HG02759 (cell line): ENCODE results near the gene CLEC4F.
"Not testable (repeated sequence)": the region's sequence is repeated elsewhere in the genome, so short reads cannot be mapped to it uniquely, and the experiment has no call there.

Experiments
- ATAC-seq: cut with Tn5 transposase; IDR thresholded peaks from one replicate; pipeline ENCODE4 v1.9.1; 2021; ENCODE audit warnings: mild to moderate bottlenecking, moderate library complexity; ENCODE audit not compliant: unreplicated experiment

CLEC4F gene

DNA sequence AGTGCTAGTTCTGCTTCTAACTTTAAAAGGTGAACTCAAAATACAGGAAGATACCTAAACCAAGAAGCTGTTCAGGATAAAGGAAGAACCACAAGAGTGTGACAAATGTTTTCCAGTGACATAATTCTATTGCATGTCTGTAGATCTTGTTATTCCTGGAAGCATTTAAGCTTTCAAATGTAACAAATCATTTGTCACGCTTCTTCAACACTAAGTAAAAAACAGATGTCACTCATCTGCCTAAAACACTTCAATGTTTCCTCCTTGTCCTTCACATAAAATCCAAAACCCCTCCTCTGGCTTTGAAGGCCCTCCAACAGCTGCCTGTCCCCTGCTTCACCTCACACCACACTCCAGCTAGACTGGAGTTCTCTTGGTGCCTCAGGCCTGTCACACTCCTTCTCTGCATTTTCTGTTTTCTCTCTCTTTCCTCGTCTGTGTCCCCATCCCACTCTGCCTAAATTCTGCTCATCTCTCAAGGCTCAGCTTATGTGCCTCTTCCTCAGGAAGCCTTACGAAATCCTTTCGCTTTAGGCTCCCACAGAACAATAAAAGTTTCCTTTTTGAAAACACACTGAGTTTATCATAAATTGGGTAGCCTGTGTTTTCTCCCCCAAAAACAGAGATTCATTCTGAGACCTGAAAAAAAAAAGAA lies 6.4 kb upstream of the CLEC4F start:
- no peak for ATAC-seq

DNA sequence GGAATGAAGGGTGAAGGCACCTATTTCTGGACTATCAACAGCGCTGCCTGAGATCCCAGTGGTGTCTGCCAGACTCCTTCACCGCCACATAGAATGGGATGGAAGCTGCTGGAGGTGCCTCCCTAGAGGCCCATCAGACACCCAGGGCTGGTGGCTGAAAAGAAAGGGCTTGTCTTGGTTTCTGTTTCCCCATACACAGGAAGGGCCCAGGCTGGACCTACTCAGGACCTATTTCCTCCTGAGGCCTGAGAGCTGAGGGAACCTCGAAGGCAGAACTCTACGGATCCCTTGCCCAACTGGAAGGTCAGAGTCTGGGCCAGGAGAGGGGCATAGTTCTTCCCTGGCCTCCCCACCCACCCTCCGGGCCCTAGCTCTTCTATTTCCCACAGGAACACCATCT lies 2.9 kb upstream of the CLEC4F start:
- no peak for ATAC-seq

GRCh38 chr2:70822843-70823242 lies 2.4 kb upstream of the CLEC4F start:
- no peak for ATAC-seq

DNA sequence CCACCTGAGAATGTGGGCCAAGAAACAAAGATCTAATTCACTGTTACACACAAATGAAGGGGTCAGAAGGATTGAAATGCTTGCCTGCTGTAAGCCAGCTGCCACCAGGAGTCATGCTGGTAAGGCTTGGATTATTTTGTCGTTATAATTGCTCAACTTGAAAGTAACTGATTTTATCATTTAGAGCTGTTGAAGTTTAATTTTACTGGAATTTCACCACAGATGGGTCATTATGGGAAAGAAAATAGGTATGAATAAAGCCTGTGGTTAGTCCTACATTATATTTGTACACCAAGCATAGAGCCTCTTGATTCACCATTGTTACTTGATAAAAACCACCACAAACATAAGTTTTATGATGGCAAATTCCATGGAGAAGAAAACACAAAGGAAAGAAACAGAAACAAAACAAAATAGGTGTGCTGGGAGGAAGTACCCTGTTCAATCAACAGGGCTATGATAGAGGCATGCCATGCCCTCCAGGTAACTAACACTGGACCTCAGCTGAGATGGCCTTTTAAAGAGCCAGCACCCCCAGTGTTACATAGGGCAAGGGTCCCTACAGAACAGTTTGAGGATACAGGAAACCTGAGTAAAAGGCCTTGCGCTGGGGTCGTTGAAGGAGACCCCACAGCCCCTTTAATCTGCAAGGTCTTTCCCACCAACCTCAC lies 3.0 kb downstream of the CLEC4F start:
- no peak for ATAC-seq

DNA sequence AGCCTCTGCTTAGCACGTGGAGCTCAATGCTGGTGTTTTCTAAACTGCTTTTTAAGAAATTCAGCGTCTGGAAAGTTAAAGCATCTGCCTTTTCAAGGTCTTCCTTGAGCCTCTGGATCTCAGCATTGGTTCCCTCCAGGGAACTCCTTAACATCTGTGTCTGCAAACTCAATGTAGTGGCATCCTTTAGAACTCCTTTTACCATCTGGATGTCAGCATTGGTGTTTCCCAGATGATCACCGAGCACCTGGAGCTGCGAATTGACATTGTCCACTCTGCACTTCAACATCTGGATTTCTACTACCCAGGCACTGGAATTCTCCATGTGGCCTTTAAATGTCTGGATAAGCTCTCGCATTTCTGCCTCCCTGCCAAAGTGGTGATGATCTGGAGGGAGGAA lies 3.7 kb downstream of the CLEC4F start:
- no peak for ATAC-seq

DNA sequence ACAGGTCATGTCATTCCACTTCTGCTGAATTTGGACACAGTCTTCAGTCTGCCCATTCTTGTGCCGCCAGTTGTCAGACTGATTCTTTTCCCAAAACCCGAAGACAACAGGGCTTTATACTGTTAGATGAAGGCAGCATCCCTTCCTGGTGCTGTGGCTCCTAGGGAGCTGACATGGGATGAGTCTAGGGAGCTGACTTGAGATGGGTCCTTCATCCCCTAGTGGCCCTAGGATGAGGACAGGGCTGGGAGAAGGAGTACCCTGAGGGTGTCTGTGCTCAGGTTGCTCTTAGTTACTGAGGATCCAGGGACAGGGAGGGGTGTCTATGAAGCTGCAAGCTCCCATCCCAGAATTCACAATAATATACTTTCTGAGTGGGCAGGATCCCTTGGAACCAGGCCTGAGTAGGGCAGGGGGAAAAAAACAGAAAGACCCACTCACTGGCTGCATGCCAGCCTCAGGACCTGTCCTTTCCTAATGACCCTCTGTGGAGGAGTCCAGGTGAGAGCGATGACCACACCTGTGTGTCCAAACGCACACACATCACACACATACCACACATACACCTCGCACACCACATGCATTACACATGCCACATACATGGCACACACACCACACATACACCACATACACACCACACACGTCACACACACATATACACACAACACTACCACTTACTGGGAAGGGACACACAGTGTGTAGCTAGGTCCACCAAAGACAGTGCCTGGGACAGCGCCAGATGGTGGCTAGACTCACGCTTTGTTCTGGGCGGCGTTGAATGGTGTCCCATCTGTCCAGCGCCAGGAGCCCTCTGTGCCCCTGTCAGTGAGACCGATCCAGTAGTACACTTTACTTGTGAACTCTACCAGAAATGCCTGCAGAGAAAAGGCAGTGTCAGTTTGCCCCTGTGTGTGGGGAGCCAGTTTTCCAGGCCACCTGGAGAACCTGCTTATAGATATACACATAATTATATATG lies 11.1 kb downstream of the CLEC4F start:
- no peak for ATAC-seq

- ATAC-seq, result no peak
Observed at GRCh38 chr2:70807828-70808118, 12.6 kb downstream of the CLEC4F start.

DNA sequence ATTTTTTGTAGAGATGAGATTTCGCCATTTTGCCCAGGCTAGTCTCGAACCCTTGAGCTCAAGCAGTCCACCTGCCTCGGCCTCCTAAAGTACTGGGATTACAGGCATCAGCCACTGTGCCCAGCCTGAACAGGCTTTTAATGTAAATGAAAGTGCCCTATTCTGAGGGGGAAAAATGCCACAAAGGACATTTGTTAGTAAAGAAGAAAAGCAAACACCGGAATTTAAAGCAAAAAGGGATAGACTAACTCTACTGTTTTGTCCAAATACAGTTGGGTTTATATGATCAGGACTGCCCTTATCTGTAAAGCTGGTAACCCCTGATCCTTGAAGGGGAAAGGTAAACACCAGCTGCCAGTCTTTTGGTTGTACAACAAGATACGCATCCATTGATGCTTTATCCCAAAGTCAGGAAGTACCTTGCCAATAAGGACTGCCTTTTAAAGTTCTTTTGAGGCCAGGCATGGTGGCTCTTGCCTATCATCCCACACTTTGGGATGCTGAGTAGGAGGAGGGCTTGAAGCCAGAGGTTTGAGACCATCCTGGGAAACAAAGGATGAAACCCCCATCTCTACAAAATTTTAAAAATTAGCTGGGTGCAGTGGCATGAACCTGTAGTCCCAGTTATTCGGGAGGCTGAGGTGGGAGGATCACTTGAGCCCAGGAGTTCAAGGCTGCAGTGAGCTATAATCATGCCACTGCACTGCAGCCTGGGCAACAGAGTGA lies 13.1 kb downstream of the CLEC4F start:
- ATAC-seq, result no peak

DNA sequence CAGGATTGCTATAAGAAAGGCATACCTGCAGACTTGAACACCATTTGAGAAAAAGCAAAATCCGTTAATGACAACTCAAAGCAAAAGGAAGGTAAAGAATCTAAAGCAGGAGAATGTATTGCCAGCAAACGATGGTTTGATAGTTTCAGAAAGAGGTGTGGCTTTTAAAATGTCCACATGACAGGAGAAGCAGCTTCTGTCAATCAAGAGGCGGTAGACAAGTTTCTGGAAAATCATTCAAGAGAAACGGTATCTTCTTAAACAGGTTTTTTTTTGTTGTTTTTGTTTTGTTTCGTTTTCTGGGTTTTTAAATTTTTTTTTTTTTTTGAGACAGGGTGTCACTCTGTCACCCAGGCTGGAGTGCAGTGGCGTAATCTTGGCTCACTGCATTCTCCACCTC lies 13.8 kb downstream of the CLEC4F start:
- no peak for ATAC-seq

DNA sequence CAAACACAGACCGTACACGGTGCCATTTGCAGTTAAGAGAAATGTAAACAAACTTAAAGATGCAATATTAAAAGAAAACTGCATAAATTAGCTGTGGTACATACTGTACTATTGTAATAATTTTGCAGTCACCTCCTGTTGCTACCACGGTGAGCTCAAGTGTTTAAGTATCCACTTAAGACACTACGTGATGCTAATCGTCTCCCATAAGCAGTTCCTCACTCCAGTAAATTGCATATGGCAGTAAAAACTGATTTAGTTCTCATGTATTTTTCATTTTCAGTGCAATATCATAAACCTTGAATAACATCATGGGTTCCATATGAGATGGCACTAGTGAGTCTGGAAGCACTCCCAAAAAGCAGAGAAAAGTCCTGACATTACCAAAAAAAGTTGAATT lies 14.4 kb downstream of the CLEC4F start:
- ATAC-seq, result no peak

GRCh38 chr2:70801607-70802263 lies 18.7 kb downstream of the CLEC4F start:
- ATAC-seq, result no peak

- no peak for ATAC-seq
Observed at GRCh38 chr2:70799706-70800105, 20.7 kb downstream of the CLEC4F start.

GRCh38 chr2:70797996-70798395 lies 22.4 kb downstream of the CLEC4F start:
- ATAC-seq, result not testable (repeated sequence)

GRCh38 chr2:70797506-70797905 lies 22.9 kb downstream of the CLEC4F start:
- ATAC-seq, result no peak

DNA sequence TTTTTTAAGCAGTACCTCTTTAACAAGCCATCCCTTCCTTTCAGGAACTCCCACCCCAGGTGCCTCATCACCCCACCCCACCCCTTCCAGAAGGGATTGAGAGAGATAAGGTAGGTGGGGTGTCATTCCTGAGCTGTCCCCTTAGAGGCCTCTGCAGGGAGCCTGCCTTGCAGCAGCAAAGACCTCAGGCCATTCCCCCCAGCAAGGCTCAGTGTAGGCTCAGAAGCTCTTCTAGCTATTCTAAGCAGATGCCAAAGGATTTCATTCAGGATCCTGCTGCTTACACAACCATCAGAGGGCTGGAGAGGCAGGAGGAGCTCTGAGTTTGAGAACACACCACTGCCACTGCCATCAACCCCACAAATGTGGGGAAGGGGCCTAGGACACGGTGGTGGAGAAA lies 24.1 kb downstream of the CLEC4F start:
- no peak for ATAC-seq

GRCh38 chr2:70795164-70795995 lies 25.0 kb downstream of the CLEC4F start:
- no peak for ATAC-seq

DNA sequence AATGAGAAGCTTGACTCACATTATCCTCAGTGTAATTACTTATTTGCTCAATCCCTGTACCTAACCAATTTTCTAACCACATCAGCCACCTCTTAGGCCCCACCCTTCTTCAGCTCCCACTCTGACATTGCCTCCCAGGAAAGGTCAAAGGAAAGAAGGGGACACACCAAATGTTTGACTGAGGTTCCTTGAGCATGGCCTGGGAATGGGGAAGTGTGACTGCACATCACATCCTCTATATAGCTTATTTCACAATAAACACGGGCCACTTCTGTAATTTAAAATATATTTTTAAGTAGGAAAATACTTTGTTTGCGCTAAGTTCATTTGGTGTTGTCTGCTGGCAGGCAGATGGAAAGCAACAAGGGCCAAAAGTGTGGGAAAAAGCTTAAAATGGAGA lies 26.9 kb downstream of the CLEC4F start:
- no peak for ATAC-seq

DNA sequence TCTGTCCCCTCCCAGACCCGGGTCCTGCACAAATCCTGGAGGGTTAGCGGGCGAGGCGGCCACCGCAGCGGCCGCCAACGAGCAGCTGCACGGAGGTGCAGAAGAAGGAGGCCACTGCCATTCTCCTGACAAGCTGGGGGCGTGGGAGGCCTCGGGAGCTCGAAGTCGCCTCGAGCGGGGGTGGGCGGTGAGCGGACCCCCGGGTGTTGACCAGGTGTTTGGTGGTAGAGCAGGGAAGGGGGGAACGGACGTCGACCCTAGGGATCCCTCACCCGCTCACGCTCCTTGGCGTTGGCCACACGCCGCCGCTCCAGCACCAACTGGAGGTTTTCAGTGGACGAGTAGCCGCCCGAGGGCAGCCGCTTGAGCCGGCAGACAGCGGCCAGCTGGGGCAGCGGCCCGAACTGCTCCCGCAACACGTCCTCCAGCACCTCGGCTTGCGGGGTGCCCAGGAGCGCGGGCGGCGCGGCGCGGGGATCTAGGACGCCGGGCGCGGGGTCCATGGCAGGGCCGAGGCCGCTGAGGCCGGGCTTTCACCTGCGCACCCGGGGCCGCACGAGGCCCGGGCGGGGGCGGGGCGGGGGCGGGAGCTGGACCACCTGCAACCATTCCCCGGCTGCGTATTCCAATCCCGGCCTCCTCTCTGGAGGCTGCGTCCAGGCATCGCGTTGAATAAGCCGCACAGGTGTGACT lies 30.1 kb downstream of the CLEC4F start, which contains the start of gene FIGLA:
Gene FIGLA (minus strand): TSS at position 508 of the 693 bp plus-strand sequence. CDS start 5 bp downstream, at position 503.
- no peak for ATAC-seq
